DND-41 (cell line): Measurements from ENCODE around the gene PRTG.

ENCODE experiments used
- ATAC-seq: fragments of 200-7000 bp; cut with Tn5 transposase; 3 replicates; pipeline ENCODE4 v1.9.1; 2021; ENCODE audit warnings: low read depth; ENCODE audit not compliant: insufficient read depth
- DNase-seq: peaks from one replicate; pipeline ENCODE4 v3.0.0-alpha.2; 2020
- H2AFZ ChIP-seq: 2 replicates; pipeline ENCODE4 v1.6.0; 2012; ENCODE audit warnings: low read depth, low read length
- H3K27ac ChIP-seq: 2 replicates; pipeline ENCODE4 v1.5.1; 2012; ENCODE audit warnings: low read length, inconsistent platforms
- H3K27me3 ChIP-seq: fragments of 200-600 bp; sonication (generic); 2 replicates; pipeline ENCODE4 v1.6.0; 2012; ENCODE audit warnings: low read length, mild to moderate bottlenecking, inconsistent platforms; ENCODE audit not compliant: insufficient read depth, poor library complexity
- H3K36me3 ChIP-seq: 2 replicates; pipeline ENCODE4 v1.5.1; 2012; ENCODE audit warnings: low read length, inconsistent platforms; ENCODE audit not compliant: insufficient read depth
- H3K4me1 ChIP-seq: 2 replicates; pipeline ENCODE4 v1.5.1; 2012; ENCODE audit warnings: mild to moderate bottlenecking, low read length; ENCODE audit not compliant: insufficient read depth
- H3K4me2 ChIP-seq: 2 replicates; pipeline ENCODE4 v1.6.0; 2012; ENCODE audit warnings: mild to moderate bottlenecking, moderate library complexity, low read length, inconsistent platforms; ENCODE audit not compliant: insufficient read depth
- H3K4me3 ChIP-seq, 2 experiments: fragments of 200-600 bp in 1 of 2; shearing (Covaris generic) in 1 of 2; 2 replicates each; pipeline ENCODE4 v1.5.1; 2012 to 2016; ENCODE audit warnings: inconsistent platforms in 2 of 2, low read length in 2 of 2, mild to moderate bottlenecking in 2 of 2, low read depth in 1 of 2, moderate library complexity in 1 of 2
- H3K79me2 ChIP-seq: 2 replicates; pipeline ENCODE4 v1.6.0; 2012; ENCODE audit warnings: low read length, inconsistent platforms; ENCODE audit not compliant: insufficient read depth
- H3K9ac ChIP-seq: 2 replicates; pipeline ENCODE4 v1.6.0; 2012; ENCODE audit warnings: low read depth, mild to moderate bottlenecking, inconsistent platforms, low read length, moderate library complexity
- H3K9me3 ChIP-seq: 2 replicates; pipeline ENCODE4 v1.5.1; 2012; ENCODE audit warnings: low read length, moderate library complexity, mild to moderate bottlenecking, inconsistent platforms; ENCODE audit not compliant: insufficient read depth, severe bottlenecking
- H4K20me1 ChIP-seq: 2 replicates; pipeline ENCODE4 v1.6.0; 2012; ENCODE audit warnings: low read length; ENCODE audit not compliant: insufficient read depth
- CTCF ChIP-seq: IDR thresholded peaks from 2 replicates; pipeline ENCODE4 v1.5.1; 2012; ENCODE audit warnings: borderline replicate concordance, low read length, moderate library complexity, mild to moderate bottlenecking; ENCODE audit not compliant: poor library complexity, severe bottlenecking; ENCODE audit errors: extremely low read depth
- EZH2 ChIP-seq: IDR thresholded peaks from 3 replicates; pipeline ENCODE4 v1.6.1; 2012; ENCODE audit warnings: borderline replicate concordance, low read depth, mild to moderate bottlenecking, moderate library complexity, low read length, inconsistent platforms; ENCODE audit not compliant: severe bottlenecking

PRTG gene

GRCh38 chr15:55637086-55637485 is 105.9 kb downstream of the PRTG start:
- ATAC-seq (no peak), DNase-seq (no peak)
- Histone ChIP-seq H3K4me3 (no peak overlapping the region), H3K9me3 (no peaks in the 10 kb centered on the region), H3K79me2 (no peaks in the 10 kb centered on the region), H4K20me1 (no peaks in the 10 kb centered on the region), H3K9ac (no peak overlapping the region), H3K27ac (no peak overlapping the region), H3K27me3 (peaks cover 7% of the 10 kb centered on the region), H2AFZ (no peak overlapping the region), H3K4me1 (no peaks in the 10 kb centered on the region), H3K36me3 (no peaks in the 10 kb centered on the region), H3K4me2 (no peak overlapping the region)
- TF ChIP-seq CTCF, result no peak
- no peak for TF ChIP-seq EZH2

- TF ChIP-seq EZH2 (no peak), CTCF (no peak)
- Histone ChIP-seq H3K4me1 (no peaks in the 10 kb centered on the region), H3K27ac (no peak overlapping the region), H3K27me3 (peaks cover 9% of the 10 kb centered on the region), H3K4me2 (no peak overlapping the region), H3K4me3 (no peak overlapping the region), H4K20me1 (no peaks in the 10 kb centered on the region), H3K9ac (no peak overlapping the region), H2AFZ (no peak overlapping the region), H3K36me3 (no peaks in the 10 kb centered on the region), H3K9me3 (no peaks in the 10 kb centered on the region), H3K79me2 (no peaks in the 10 kb centered on the region)
- ATAC-seq (no peak), DNase-seq (no peak)
Observed at GRCh38 chr15:55633731-55634130, 109.2 kb downstream of the PRTG start.

GRCh38 chr15:55632434-55632833 is 110.5 kb downstream of the PRTG start:
- no peak overlapping the region for H3K4me2 ChIP-seq
- no peak overlapping the region for H3K27ac ChIP-seq
- H3K79me2 ChIP-seq, result no peaks in the 10 kb centered on the region
- no peak for ATAC-seq
- DNase-seq, result no peak
- no peak overlapping the region for H3K9ac ChIP-seq
- no peaks in the 10 kb centered on the region for H3K9me3 ChIP-seq
- H2AFZ ChIP-seq, result no peak overlapping the region
- no peak overlapping the region for H3K4me3 ChIP-seq
- peaks cover 14% of the 10 kb centered on the region for H3K27me3 ChIP-seq
- no peaks in the 10 kb centered on the region for H3K36me3 ChIP-seq
- H4K20me1 ChIP-seq, result no peaks in the 10 kb centered on the region
- H3K4me1 ChIP-seq, result no peaks in the 10 kb centered on the region
- TF ChIP-seq EZH2 (no peak), CTCF (no peak)

- Histone ChIP-seq H3K27me3 (peaks cover 14% of the 10 kb centered on the region), H3K27ac (no peak overlapping the region), H3K9me3 (no peaks in the 10 kb centered on the region), H3K4me2 (no peak overlapping the region), H3K4me1 (no peaks in the 10 kb centered on the region), H3K79me2 (no peaks in the 10 kb centered on the region), H3K36me3 (no peaks in the 10 kb centered on the region), H2AFZ (no peak overlapping the region), H4K20me1 (no peaks in the 10 kb centered on the region), H3K9ac (no peak overlapping the region), H3K4me3 (no peak overlapping the region)
- ATAC-seq (no peak), DNase-seq (no peak)
- TF ChIP-seq EZH2, result no peak
- no peak for TF ChIP-seq CTCF
Observed at GRCh38 chr15:55630858-55631257, 112.1 kb downstream of the PRTG start.
